NCI-H748 (cell line): ENCODE data around the gene HDAC10.

Experiments used
- DNase-seq: peaks from one replicate; lab custom pipeline; 2025; ENCODE audit not compliant: unreplicated experiment; lab: John Stamatoyannopoulos, UW

HDAC10 gene

DNA sequence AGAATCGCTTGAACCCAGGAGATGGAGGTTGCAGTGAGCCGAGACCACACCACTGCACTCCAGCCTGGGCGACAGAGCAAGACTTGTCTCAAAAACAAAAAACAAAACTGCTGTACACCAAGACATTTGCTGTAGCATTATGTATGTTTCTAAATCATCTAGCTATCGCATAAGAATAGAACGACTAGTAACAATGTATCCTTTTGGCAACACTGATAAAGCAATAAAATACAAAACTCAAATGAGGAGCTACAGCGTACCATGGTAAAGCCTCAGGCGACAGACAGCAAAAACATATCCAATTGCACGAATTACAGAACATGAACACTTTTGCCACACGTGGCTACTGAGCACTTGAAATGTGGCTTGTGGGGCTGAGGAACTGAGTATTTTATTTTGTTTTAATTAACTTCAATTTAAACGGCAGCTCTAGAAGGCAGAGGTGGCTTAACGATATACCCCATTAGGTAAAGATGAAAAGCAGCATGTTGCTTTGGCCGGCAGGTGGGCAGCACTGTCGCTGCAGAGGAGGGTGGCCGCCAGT is 8.6 kb downstream of the HDAC10 start:
- no peak for DNase-seq

DNA sequence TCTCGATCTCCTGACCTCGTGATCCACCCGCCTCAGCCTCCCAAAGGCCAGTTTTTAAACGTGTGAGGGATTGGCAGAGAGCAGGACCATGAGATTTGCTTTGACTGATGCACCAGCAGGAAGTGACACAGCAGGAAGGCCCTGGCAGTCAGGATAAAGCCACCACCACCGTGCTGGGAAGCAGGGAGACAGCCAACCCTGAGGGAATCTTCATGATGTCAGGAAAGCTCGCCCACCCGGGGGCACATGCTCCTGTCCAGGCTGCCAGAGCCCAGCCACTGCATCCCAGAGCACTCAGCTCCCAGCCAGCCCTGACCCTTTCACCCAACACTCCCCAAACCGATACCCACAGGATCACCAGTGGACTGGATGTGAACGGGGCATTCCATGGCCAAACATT is 12.3 kb downstream of the HDAC10 start:
- no peak for DNase-seq

DNA sequence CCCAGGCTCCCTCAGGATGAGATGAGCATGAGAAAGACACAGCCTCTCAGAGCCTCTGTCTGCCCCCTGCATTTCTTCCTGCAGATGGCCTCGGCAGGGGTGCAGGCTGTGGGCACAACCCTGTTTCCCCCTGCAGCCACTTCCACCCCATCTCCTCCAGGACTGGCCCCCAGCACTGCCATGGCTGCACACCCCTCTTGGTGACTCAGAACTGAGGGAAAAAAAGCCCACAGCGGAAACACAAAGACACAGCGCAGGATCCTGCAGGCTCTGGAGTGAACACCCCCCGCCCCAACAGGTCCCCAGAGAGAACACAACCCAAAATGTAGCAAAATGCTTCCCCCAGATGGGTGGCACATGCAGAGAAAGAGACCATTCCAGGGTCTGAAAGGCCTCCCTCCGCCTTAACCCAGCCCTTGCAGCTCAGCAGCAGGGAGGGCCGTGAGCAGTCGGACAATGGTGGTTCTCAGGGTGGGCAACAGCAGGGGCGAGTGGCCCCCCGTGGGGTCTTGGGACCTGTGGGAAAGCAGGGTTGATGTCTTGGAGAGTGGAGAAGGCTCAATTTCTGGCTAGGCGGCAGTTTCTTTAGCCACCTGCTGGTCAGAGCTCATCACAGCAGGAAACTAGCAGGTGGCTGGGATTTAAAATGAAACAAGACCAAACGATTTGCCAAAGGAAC is 14.2 kb downstream of the HDAC10 start:
- DNase-seq, result peak; percentile 30

DNA sequence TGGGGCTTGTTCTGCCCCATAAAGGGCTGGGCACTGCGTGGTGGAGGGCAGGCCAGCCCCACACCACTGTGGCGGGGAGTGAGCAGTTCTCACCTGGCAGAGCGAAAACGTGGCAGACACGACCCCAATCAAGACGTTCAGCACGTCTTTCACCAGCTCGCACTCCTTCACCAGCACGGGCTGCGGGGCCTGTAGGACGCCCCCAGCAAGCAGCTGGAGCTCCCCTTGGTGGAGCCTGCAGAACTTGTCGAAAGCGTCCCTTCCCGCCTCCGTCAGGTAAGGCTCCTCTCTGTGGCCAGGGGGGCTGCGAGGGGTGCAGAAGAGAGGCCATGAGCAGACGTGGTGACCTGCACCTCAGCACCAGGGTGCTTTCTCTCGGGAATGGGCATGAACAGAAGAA is 17.8 kb downstream of the HDAC10 start:
- no peak for DNase-seq

DNA sequence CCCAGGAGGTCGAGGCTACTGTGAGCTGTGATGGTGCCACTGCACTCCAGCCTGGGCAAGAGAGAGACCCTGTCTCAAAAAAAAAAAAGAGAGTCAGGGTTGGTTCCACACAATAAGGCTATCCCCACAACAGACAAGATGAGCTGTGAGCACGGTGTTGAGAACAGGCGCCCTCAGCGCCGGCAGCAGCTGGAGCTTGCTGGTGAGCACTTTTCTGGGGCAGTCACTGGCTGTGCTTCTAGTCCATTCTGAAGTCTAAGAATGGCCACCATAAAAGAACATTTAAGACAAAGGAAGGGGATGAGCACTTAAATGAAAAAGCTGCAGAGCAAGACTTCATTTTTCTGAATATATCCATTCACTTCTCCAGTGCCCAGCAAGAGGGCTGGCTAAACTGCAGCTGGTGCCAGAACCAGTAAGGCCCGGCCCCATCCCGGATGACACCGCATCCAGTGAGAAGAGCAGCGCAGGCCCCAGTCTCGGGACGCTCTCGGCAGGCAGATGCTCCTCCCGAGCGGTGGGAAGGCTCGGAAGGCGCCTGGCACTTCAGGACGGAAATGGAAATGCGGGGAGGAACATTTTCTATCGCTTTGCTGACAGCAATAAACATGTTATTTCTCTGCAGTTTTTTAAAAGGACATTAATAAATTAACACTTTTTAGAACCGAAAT is 18.4 kb downstream of the HDAC10 start:
- no peak for DNase-seq

DNA sequence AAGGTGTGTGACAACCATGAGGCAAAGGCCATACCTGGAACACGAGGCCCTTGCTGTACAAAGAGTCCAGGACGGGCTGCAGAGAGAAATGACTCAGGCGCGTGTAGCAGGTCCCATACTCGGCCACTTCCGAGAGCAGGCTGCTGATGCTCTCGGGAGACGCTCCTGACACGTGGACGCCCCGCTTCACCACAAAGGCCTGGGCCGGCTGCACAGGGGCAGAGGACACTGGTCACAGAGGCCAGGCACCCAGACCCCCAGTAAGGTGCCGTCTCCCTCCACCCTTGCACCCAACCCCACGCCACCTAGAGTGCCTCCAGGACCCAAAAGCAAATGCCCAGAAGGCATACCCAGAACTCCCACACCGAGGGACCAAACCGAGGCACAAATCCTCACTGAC is 21.7 kb downstream of the HDAC10 start:
- DNase-seq, result no peak

DNA sequence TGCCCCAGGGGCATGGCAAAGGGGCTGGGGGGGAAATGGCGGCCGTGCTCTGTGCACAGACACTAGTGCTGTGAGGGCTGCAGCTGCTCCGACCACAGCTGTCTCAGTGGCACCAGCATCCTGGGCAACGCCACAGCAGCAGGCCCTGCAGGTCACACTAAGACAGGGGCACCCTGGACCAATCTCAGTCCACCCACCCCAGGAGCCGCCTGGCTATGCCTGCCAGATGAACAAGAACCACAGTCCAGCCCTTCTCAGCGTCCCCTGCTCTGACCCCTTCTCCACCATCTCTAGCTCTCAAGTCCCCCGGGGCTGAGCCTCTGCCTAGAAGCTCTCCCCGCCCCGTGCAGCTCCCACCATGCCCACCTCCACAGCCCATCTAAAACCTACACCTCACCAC is 22.7 kb downstream of the HDAC10 start:
- DNase-seq, result no peak

DNA sequence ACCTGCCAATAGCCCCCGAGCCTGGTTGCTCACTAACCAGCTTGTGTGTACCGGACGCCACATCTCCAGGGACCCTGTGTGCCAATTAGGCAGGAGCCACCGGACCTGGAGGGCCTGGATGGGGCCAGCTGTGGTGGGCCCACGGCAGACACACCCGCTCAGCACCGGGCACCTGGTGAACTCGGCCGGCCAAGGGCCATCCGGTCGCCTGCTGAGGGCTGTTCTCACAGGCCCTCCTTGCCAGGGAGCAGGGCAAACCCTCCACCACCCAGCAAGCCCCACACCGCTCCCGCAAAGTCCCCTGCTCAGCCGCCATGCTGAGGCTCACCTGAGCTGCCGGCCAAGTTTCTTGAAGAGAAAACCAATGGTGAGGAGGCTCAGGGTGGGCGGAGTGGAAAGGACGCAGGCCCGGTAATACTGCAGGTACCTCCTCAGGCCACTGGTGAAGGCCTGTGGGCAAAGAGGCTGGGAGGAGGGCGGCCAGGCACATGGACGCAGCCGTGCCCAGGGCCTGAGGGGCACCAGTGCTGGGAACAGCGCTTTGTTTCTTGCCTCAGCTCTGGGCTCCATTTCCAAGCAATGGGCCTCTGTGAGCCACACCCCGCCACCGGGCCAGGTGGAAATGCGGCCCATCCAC is 23.4 kb downstream of the HDAC10 start:
- DNase-seq, result no peak

DNA sequence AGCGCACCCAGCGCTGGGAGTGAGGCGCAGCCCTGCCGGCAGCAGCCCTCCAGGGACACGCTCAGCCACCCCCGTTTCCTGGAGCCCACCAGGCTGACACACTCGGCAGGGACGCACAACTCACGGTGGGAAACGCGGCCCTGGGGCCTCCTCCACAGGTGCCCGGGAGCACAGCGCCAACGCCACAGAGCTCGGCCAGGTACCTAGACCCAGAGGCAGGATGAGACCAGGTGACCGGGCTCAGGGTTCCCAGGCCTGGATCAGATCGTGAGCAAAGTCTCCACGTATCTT is 24.2 kb downstream of the HDAC10 start:
- DNase-seq, result no peak

DNA sequence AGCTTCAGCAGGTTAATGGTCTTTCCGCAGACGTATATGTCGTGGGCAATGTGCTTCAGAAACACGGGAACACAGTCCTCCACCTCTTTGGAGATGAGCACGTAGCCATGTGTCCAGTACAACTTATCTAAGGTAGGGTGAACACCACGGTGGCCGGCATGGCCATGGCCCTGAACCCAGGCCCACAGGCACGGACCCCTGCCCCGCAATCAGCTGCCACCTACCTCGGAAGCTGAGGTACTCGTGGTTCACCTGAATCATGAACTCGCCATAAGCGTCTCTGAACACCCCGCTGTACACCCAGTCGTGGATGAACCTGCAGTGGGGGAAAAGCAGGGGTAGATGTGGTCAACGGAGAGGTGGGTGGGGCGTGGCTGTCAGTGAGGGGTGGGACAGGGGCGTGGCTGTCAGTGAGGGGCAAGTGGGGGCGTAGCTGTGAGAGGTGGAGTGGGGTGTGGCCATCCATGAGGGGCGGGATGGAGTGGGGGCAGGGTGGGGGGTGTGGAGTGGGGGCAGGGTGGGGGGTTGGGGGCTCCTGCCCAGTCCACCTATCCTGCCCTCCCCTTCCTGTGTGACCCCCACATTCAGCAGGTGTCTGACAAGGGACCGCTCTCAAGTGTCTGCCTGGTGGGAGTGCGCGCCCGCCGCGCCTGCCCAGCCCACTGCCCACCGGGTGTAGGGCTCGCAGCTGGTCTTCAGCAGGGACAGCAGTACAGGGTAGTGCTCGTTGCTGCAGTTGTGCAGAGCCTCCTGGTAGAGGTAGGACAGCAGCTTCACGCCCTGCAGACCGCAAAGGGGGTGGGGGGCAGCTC is 24.8 kb downstream of the HDAC10 start:
- DNase-seq, result no peak

DNA sequence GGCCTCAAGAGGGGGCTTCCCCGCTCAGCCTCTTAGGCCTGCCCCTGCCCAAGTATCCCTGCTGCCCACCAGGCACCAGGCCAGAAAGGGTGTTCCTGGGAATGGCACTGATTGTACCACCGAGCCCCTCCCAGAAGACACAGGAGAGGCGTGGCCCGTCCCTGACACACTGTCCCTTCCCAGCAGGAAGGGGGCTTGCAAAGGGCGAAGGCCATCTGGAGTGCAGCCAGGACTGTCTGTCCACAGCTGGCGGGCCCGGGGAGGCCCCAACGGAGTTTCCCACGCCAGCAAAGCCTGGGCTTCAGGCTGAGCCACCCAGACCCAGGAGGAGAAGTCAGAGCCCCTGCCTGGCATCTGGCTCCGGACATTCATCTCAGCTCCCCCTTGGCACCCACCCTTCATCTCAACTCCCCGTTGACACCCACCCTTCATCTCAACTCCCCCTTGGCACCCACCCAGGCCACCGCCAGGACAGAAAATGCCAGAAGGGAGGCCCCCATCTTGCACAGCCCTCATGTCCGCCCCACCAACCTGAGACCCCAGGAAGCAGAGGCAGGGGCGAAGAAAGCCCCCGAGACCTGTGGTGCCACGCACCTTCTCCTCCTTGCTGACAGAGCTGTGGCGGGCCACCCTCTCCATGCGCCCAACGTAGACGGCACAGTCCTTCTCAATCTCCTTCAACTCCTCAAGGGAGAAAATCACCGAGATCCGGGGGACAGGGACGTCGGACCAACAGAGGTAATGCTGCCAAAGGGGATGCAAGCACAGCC is 25.7 kb downstream of the HDAC10 start:
- DNase-seq, result no peak

DNA sequence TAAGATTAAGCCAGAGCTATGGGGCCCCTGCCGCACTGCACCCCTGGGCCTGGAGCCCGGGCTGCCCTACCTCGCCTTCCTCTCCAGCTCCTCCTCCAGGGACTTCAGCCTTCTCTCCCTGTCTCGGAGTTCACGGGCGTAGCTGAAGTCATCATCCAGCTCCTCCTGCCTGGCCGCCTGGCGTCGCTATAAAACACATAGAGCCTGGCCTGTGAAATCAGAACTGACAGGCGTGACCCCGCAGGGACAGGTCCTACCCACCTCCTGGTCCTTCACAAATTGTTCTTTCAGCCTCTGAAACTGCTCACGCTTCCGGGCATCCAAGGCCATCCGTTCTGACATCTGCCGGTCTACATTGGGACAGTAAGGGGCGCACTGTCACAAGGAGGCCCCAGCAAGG is 27.0 kb downstream of the HDAC10 start:
- DNase-seq, result no peak

DNA sequence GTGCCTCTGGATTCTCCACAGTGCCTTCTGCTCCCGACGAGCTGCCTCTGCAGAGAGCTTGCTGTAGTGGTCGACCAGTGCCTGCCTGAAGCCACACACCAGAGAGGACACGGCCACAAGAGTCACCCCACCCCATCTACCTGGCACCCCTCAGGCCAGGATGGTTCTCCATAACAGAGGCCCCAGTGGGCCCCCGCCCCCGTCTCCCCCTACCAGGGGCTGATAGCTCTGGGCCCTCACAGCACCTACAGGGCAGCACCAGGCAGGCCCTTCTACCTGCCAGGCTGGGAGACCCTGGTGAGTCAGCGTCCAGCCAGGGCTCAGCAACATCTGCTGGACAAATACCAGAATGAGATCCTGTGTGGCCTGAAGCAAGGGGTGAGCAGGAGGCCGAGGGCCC is 28.6 kb downstream of the HDAC10 start:
- no peak for DNase-seq

DNA sequence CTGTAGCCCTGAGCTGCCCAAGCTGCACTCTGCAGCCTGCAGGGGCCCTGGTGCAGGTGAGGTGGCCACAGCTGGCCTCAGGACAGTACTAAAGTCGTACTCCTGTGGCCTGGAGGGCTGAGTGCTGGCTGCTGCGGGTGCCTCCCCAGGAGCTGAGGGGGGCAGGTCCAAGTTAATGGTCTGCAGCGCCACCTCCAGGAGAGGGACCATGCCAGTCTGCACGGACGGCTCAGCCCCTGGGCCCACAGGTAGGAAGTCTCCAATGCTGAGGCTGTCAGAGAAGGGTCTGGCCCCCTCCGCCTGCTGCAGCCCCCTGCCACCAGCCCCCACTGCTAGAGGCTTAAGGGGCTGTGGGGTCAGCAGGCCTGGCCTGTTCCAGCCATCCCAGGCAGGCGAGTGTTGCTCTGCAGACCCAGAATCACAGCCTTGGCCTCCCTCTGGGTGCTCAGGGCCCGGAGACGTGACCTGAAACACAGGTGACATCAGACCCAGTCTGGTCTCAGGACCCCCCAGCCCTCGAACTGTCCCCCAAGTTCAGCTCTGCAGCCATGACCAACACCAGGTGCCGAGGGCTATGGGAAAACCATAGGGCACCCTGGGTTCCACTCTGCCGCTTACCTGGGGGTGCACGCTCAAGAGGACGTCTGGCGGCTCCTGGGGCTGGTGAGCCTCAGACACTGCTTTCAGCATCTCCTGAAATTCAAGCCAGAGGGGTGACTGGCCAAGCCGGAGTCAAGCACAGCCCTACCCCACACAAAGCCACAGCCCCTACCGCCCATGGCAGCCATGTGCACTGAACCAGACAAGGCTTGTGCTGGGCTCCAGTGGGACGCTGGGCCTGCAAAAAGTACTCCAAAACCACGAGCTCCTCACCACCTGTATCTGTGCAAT is 29.4 kb downstream of the HDAC10 start:
- no peak for DNase-seq

DNA sequence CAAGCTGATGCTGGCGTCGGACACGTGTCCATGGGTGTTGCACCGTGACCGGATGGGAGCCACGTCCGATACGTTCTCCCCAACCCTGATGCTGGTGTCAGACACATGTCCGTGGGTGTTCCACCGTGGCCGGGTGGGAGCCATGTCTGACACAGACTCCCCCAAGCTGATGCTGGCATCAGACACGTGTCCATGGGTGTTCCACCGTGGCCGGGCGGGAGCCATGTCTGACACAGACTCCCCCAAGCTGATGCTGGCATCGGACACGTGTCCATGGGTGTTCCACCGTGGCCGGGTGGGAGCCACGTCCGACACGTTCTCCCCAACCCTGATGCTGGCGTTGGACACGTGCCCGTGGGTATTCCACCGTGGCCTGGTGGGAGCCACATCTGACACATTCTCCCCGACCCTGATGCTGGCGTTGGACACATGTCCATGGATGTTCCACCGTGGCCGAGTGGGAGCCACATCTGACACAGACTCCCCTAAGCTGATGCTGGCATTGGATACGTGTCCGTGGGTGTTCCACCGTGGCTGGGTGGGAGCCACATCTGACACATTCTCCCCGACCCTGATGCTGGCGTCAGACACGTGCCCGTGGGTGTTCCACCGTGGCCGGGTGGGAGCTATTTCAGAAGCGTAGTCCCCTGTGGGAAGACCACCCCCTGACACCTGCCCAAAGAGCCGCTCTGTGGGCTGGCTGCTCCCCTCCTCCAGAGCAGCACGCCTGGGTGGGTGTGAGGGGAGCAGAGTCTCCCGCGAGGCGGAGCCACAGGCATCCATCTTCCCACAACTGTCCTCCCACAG is 30.3 kb downstream of the HDAC10 start:
- DNase-seq, result no peak

DNA sequence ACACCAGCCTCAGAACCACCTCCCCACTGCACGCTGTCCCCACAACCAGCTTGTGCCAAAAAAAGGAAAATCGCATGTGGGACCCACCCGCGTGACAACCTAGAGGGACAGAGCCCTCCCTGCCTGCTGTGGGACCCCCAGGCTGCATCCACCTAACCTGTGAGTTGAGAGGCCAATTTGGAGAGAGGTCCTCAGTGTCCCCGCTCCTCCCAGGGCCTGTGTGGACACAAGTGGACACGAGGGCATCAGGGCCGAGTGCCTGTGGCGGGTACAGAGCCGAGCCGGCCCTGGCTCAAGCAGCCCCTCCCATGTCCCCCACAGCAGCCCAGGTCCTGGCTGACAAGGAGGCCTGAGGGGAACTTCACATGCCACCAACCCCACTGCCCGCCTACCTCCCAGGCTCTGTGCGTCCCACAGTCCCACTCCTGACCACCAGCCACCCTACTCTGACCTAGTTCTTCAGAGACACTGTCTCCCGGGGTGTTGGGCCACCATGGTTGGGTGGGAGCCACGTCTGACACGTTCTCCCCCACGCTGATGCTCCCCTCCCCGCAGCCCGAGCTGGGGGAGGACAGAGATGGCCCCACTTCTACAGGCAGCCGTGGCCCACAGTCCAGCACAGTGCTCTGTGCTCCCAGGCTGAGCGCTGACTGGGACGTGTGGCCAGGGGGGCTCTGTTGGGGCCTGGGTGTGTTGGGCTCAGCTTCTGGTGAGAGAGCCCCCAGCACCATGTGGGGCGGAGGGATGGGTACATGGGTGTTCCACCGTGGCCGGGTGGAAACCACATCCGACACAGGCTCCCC is 31.1 kb downstream of the HDAC10 start:
- no peak for DNase-seq

DNA sequence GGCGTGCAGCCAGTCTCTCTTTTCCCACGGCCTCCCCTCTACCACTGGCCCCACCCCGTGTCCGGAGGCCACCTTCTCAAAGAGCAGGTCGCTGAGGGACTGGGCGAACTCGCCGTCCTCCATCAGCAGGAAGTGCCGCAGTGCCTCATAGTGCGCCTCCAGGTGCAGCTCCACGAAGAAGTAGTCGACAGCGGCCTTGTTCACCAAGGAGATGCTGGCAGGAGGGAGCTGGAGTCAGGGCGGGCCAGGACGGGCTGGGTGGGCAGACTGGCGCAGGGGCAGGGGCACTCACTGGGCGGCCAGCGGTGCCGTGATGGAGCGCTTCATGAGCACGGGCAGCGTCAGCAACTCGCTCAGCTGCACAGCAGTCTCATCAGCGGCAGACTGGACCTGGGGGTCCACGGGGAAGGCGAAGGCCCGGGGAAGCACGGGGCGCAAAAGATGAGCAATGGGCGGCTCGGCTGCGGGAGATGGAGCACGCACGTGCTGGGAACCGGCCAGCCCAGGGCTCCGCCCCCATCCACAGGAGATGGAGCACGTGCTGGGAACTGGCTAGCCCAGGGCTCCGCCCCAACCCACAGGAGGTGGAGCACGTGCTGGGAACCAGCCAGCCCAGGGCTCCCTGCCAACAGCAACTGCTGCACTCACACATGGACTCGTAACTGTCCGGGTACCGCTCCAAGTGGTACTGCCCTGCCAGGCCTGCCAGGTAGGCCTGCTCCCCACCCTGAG is 31.9 kb downstream of the HDAC10 start:
- DNase-seq, result peak; percentile 47
